Measurements from ENCODE around the gene OLFML2A. TPM values are rescaled to one million over a fixed set of nuclear protein-coding genes. Genes with fewer than 3 reads are reported as not detected.
A peak's percentile ranks its signal among the peaks of the same experiment; 100 is the strongest.

OLFML2A gene
- total and polyA plus RNA-seq, 2 donors (not counting 1 experiment from before 2014, with no cell fraction given): 0.76 to 0.88 TPM

- peak; percentile 88 for DNase-seq
- H3K79me2 ChIP-seq (ENCODE audit: control insufficient read depth, insufficient read depth, low read length): no peaks in the 10 kb centered on the region
- ATAC-seq (ENCODE audit: low read depth): peak; percentile 13
- no peaks in the 10 kb centered on the region for H4K20me1 ChIP-seq (ENCODE audit: control insufficient read depth, insufficient read depth, low read length, poor library complexity, severe bottlenecking)
- WGBS (ENCODE audit: insufficient coverage): 44% methylated on average over 13 of the region's 15 CpGs
- POLR2A ChIA-PET: no interaction called here
- peaks cover 36 to 44% of the 10 kb centered on the region in 2 donors for H3K4me1 ChIP-seq (ENCODE audit: control insufficient read depth in 2 of 2, insufficient read depth in 2 of 2, low read length in 2 of 2)
- peak overlapping the region; percentile 10 for H3K27ac Mint-ChIP-seq
- H3K27me3 Mint-ChIP-seq: peaks cover 32% of the 10 kb centered on the region
- H3K36me3 ChIP-seq (replicated peaks in 1 of 2; ENCODE audit: control extremely low read depth in 1 of 2, control insufficient read depth in 1 of 2, extremely low read depth in 1 of 2, insufficient read depth in 2 of 2, low read length in 1 of 2): no peaks in the 10 kb centered on the region
- H3K27ac ChIP-seq (ENCODE audit: low read length in 2 of 2): no peak overlapping the region
- H3K4me3 ChIP-seq (ENCODE audit: control extremely low read depth in 1 of 5, extremely low read depth in 1 of 5, insufficient read depth in 1 of 5, low read depth in 2 of 5, low read length in 4 of 5): no peak overlapping the region
- TF ChIP-seq, protein P1, sequence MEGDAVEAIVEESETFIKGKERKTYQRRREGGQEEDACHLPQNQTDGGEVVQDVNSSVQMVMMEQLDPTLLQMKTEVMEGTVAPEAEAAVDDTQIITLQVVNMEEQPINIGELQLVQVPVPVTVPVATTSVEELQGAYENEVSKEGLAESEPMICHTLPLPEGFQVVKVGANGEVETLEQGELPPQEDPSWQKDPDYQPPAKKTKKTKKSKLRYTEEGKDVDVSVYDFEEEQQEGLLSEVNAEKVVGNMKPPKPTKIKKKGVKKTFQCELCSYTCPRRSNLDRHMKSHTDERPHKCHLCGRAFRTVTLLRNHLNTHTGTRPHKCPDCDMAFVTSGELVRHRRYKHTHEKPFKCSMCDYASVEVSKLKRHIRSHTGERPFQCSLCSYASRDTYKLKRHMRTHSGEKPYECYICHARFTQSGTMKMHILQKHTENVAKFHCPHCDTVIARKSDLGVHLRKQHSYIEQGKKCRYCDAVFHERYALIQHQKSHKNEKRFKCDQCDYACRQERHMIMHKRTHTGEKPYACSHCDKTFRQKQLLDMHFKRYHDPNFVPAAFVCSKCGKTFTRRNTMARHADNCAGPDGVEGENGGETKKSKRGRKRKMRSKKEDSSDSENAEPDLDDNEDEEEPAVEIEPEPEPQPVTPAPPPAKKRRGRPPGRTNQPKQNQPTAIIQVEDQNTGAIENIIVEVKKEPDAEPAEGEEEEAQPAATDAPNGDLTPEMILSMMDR (IDR thresholded peaks at IDR 0.05): peak; percentile 79
- no peak for TF ChIP-seq EZH2 (IDR thresholded peaks at IDR 0.05; ENCODE audit: borderline replicate concordance, insufficient read depth, low read depth, low read length, poor library complexity, severe bottlenecking)
- no peak overlapping the region for H2AFZ ChIP-seq (ENCODE audit: insufficient read depth, low read depth, low read length, poor library complexity, severe bottlenecking)
- H3K9me3 ChIP-seq (ENCODE audit: control extremely low read depth in 1 of 3, control insufficient read depth in 2 of 3, insufficient read depth in 1 of 3, low read length in 2 of 3): peaks cover 0 to 9% (median 0%) of the 10 kb centered on the region in 3 donors
- peaks cover 42% of the 10 kb centered on the region for H3K4me1 Mint-ChIP-seq
- no peak overlapping the region for H3K9ac ChIP-seq (ENCODE audit: low read length)
- H3K4me2 ChIP-seq (replicated peaks; ENCODE audit: low read depth, low read length, poor library complexity, severe bottlenecking): no peak overlapping the region
- peak overlapping the region; percentile 52 for H3K4me3 Mint-ChIP-seq
- intact Hi-C loops (cut with micrococcal nuclease): loop anchor here (1.0 to 10.0 kb wide), 5 partner anchors 79 to 488 kb away; partner anchors contain the start of genes GAPVD1, PSMB7, SCAI and WDR38
- peaks cover 0 to 45% (median 28%) of the 10 kb centered on the region in 4 experiments for H3K27me3 ChIP-seq (replicated peaks in 1 of 4; ENCODE audit: control extremely low read depth in 1 of 4, control insufficient read depth in 3 of 4, insufficient read depth in 4 of 4, low read length in 3 of 4)
- H3K9me3 Mint-ChIP-seq (ENCODE audit: insufficient read depth): no peaks in the 10 kb centered on the region
- CTCF ChIA-PET: interaction anchor here (0.6 to 12.0 kb wide), 21 partner anchors 13 to 601 kb away, joined by 3 to 345 read pairs (median 3); partner anchors contain the start of genes ARPC5L, GOLGA1, RPL35 and WDR38
These were observed 2.6 kb upstream of the OLFML2A start for GRCh38 chr9:124774129-124774978.

- H3K4me3 ChIP-seq (ENCODE audit: control extremely low read depth in 1 of 5, extremely low read depth in 1 of 5, insufficient read depth in 1 of 5, low read depth in 2 of 5, low read length in 4 of 5): peak overlapping the region in 4 of 5 experiments; percentile 25 to 63 (median 39)
- H3K4me2 ChIP-seq (replicated peaks; ENCODE audit: low read depth, low read length, poor library complexity, severe bottlenecking): peak overlapping the region; percentile 93
- Mint-ChIP-seq H3K27ac (peak overlapping the region; percentile 41), H3K4me3 (peak overlapping the region; percentile 86), H3K9me3 (ENCODE audit: insufficient read depth) (no peaks in the 10 kb centered on the region), H3K27me3 (peaks cover 18% of the 10 kb centered on the region), H3K4me1 (peaks cover 29% of the 10 kb centered on the region)
- CTCF ChIA-PET: interaction anchor here (0.6 to 12.0 kb wide), 9 partner anchors 10 to 1834 kb away, joined by 3 to 345 read pairs (median 6); partner anchors contain the start of genes ARPC5L, RPL35 and WDR38
- H3K4me1 ChIP-seq (ENCODE audit: control insufficient read depth in 2 of 2, insufficient read depth in 2 of 2, low read length in 2 of 2): peaks cover 25 to 29% of the 10 kb centered on the region in 2 donors
- intact Hi-C loops (cut with micrococcal nuclease): loop anchor here (10.0 kb wide), 1 partner anchor 362 kb away; the partner anchor contains the start of gene PSMB7
- H3K79me2 ChIP-seq (ENCODE audit: control insufficient read depth, insufficient read depth, low read length): no peaks in the 10 kb centered on the region
- 35% methylated on average over 12 of the region's 12 CpGs for WGBS (ENCODE audit: insufficient coverage)
- no peaks in the 10 kb centered on the region for H4K20me1 ChIP-seq (ENCODE audit: control insufficient read depth, insufficient read depth, low read length, poor library complexity, severe bottlenecking)
- no peak for DNase-seq
- H3K9ac ChIP-seq (ENCODE audit: low read length): peak overlapping the region; percentile 57
- peaks cover 0 to 32% (median 20%) of the 10 kb centered on the region in 4 experiments for H3K27me3 ChIP-seq (replicated peaks in 1 of 4; ENCODE audit: control extremely low read depth in 1 of 4, control insufficient read depth in 3 of 4, insufficient read depth in 4 of 4, low read length in 3 of 4)
- TF ChIP-seq, protein P1 (IDR thresholded peaks at IDR 0.05): no peak
- H3K36me3 ChIP-seq (replicated peaks in 1 of 2; ENCODE audit: control extremely low read depth in 1 of 2, control insufficient read depth in 1 of 2, extremely low read depth in 1 of 2, insufficient read depth in 2 of 2, low read length in 1 of 2): no peaks in the 10 kb centered on the region
- peaks cover 0 to 9% (median 0%) of the 10 kb centered on the region in 3 donors for H3K9me3 ChIP-seq (ENCODE audit: control extremely low read depth in 1 of 3, control insufficient read depth in 2 of 3, insufficient read depth in 1 of 3, low read length in 2 of 3)
- no peak for ATAC-seq (ENCODE audit: low read depth)
- H3K27ac ChIP-seq (ENCODE audit: low read length in 2 of 2): no peak overlapping the region
- POLR2A ChIA-PET: no interaction called here
- H2AFZ ChIP-seq (ENCODE audit: insufficient read depth, low read depth, low read length, poor library complexity, severe bottlenecking): peak overlapping the region; percentile 82
These were observed 347 bp upstream of the OLFML2A start for GRCh38 chr9:124776618-124776953.

Data from B cell (primary cell).